ENCODE results near the gene BAHD1. TPM values are rescaled to one million over a fixed set of nuclear protein-coding genes. Genes with fewer than 3 reads are reported as not detected.

Gene BAHD1
- 15.6 TPM for polyA plus RNA-seq (2013, experiment 1 of 2; ENCODE audit: insufficient read length)
- polyA plus RNA-seq (2013, experiment 2 of 2; ENCODE audit: insufficient read length): 13.0 TPM

GRCh38 chr15:40440743-40441564, at the start of gene BAHD1:
BAHD1 (plus strand) TSS chr15:40440953; CDS start chr15:40458465, 17,512 bp downstream.
- DNase-seq: peak; percentile 95

GRCh38 chr15:40392986-40393948, 47.5 kb upstream of the BAHD1 start:
- DNase-seq: peak; percentile 13

DNA sequence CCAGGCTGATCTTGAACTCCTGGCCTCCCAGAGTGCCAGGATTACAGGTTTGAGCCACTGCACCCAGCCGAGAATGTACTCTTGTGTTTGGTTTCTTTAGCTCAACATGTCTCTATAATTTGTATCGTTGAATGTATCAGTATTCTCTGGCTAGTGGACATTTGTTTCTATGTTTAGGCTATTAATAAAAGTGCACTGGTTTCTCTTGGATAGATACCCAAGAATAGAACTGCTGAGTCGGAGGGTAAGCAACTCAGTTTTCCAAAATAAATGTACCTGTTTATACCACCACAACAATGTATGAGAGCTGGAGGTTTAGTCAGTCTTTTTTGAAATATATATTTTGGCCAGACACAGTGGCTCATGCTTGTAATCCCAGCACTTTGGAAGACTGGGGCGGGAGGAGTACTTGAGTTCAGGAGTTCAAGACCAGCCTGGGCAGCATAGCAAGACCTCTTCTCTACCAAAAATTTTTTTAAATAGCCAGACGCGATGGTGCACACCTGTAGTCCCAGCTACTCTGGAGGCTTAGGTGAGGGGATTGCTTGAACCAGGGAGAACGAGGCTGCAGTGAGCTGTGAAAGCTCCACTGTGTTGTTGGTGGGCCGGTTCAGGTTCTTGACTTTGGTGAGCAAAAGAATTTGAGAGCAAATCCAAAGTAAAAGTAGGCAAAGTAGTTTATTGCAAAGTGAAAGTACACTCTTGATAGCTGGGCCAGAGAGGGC, 42.9 kb upstream of the BAHD1 start:
- no peak for DNase-seq

GRCh38 chr15:40398413-40398873, 42.3 kb upstream of the BAHD1 start:
- DNase-seq: no peak

DNA sequence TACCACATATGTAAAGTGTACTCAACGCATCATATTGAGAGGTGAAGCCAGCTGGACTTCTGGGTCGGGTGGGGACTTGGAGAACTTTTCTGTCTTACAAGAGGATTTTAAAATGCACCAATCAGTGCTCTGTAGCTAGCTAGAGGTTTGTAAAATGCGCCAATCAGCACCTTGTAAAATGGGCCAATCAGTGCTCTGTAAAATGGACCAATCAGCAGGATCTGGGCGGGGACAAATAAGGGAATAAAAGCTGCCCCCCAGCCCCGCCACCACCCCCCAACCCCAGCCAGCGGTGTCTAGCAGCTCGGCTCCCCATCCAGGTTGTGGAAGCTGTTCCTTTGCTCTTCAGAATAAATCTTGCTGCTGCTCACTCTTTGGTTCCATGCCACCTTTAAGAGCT, 41.4 kb upstream of the BAHD1 start:
- DNase-seq: no peak

DNA sequence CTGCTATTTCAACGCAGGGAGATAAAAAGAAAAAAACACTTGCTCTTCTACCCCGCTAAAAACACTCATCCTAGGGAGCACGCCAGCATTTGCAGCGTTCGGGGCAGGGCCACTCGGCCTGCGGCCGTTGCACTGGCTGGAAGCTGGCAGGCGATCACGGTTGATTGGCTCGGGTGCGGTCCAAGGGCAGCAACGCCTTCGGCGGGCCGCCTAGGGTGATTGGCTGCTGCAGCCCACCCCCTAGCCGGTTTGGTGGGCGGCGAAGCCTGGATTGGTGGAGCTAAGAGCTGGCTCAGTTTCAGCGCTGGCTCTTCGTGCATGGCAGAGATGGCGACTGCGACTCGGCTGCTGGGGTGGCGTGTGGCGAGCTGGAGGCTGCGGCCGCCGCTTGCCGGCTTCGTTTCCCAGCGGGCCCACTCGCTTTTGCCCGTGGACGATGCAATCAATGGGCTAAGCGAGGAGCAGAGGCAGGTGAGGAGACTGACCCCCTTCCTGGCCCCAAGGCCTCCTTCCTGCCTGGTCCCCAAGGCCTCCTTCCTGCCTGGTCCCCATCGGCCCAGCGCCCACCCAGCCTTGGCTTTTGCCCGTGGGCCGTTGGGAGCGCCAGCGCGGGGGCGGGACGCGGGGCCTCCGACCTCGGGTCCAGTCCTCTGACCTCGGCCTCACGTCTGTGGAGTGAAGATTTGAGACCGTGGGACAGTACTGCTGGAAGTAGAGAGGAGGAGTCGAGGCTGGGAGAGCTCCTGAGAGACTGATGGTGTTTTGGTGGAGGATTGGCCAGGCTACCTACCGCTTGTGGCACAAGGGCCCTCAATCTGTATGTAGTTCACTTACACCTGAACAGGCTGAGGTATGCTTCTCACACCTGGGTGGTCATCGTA, 35.0 kb upstream of the BAHD1 start, which contains the start of gene IVD:
TSS of gene IVD (plus strand) at position 295 of the 881 bp plus-strand sequence. CDS start at position 328, 33 bp downstream.
- DNase-seq: peak; percentile 96

GRCh38 chr15:40407330-40407990, 33.3 kb upstream of the BAHD1 start:
- no peak for DNase-seq

GRCh38 chr15:40409366-40409765, 31.4 kb upstream of the BAHD1 start:
- no peak for DNase-seq

DNA sequence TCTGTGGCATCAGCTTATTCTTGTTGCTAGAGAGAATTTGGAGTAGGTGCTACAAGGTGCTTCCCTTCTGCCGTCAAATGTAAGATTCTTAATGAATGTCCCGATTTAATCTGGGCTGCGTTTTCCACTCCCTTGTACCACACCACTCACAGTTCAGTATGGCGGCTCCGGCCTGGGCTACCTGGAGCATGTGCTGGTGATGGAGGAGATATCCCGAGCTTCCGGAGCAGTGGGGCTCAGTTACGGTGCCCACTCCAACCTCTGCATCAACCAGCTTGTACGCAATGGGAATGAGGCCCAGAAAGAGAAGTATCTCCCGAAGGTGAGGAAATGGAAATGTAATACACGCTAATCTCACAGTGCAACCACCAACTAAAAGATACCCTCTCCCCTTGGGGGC, 30.3 kb upstream of the BAHD1 start:
- no peak for DNase-seq

- no peak for DNase-seq
Observed at GRCh38 chr15:40412095-40412759, 28.5 kb upstream of the BAHD1 start.

- DNase-seq: no peak
Observed at GRCh38 chr15:40413036-40413435, 27.7 kb upstream of the BAHD1 start.

DNA sequence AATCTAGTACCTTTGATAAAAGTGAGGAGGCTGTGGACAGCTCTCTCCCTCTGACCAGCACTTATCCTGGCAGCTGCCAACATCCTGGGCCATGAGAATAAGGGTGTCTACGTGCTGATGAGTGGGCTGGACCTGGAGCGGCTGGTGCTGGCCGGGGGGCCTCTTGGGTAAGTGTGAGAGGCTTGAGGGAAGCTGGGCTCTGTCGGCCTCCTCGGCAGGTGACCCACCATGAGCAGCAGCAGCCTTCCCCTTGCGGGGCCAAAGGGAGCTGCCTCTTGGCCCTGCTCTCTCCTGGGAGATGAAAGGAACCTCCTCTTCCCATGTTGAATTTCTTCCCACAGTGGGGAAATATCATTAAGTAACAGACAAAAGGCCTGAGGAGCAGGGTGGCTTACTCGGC, 25.9 kb upstream of the BAHD1 start:
- DNase-seq: no peak

- no peak for DNase-seq
Observed at GRCh38 chr15:40415226-40415625, 25.5 kb upstream of the BAHD1 start.

GRCh38 chr15:40416056-40416455, 24.7 kb upstream of the BAHD1 start:
- no peak for DNase-seq

DNA sequence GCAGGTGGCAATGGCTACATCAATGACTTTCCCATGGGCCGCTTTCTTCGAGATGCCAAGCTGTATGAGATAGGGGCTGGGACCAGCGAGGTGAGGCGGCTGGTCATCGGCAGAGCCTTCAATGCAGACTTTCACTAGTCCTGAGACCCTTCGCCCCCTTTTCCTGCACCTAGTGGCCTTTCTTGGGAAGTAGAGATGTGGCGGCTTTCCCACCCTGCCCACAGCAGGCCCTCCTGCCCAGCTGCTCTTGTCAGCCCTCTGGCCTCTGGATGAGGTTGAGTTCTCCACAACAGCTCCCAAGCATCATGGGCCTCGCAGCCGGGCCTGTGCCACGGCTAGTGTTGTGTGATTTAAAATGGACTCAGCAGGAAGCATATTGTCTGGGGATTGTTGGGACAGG, 22.6 kb upstream of the BAHD1 start:
- no peak for DNase-seq

DNA sequence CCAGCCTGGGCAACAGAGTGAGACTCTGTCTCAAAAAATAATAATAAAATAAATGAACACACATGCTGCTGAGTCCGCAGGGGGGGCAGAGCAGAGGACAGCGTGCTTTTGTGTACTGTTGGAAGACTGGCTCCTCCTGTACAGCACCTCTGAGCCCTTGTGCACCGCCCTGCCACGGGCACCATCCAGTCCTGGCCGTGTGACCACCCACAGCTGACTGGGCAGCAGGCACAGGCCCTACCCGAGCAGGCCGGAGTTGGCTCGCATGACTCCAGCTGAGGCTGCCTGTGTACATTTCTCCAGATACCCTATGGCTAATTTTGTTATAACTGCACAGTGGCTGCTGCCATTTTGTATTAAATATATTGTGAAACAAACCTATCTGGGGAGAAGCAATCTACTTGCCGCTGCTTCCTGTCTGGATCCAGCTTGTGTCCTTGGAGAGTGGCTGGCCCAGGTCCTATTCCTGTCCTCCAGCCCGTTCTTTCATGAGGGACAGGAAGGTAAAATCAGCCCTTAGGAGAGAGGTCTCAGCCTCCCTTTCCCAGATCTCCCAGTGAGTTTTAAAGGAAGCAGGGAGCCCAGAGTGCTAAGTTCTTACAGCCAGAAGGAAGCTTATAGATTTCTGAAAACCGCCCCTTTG, 20.6 kb upstream of the BAHD1 start:
- DNase-seq: no peak

DNA sequence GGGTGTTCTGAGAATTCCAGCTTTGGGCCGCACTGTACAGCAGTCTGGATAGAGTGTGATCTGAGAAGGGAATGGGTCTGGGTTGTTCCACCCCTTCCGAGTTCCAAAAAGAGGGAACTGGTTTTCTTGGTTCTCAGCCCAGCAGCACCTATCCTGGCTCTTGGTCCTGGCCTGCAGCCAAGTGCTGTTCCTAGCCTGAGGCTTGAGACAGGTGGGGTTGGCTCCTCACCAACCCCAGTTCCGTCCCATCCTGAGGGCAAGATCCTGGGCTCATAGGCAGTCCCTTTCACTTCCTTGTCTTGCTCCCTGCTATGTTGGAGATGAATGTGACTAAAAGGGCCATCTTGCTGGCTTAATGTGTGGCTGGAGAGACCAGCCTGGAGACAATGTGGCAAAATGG, 20.0 kb upstream of the BAHD1 start:
- no peak for DNase-seq

DNA sequence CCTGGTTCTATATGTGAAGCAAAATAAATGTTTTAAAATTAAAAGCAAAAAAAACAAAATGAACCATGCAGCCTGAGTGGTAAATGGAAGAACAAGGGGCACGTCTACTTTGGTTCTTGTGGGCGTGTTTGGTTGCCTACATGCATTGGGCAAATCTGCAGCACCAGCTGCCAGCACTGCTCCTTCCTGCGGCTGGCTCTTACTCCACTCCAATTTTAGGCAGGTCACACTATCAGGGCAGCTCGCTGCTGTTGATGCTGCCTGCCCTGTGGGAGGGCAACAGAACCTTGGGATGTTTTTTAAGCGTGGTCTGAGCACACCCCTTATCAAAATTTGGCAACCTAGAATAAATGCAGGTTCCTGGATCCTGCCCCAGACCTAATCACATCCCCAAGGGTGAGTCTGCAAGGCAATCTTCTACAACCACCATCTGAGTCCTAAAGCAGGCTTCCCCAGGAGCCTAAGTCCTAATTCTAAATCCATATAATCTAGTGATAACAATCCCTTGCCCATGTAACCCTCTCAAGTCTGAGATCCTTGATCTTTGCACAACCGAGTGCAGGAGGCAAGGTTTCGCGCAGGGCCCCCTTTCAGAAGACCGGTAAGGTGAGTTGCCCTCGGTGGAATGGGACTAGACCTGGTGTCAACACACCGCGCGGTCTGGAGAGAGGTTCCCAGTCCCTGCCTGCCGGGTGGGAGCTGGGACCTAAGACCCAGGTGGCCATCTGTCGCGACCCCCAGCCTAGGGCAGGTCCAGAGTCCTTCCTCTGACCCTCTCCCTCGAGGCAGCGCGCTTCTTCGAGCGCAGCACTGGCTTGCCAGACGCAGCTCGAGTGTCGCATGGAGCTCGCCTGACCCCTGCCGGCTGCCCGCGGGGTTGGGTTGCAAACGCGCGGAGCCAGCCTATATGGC, 19.3 kb upstream of the BAHD1 start:
- peak; percentile 56 for DNase-seq
